ENCODE measurements around the gene AARS1.

DNA sequence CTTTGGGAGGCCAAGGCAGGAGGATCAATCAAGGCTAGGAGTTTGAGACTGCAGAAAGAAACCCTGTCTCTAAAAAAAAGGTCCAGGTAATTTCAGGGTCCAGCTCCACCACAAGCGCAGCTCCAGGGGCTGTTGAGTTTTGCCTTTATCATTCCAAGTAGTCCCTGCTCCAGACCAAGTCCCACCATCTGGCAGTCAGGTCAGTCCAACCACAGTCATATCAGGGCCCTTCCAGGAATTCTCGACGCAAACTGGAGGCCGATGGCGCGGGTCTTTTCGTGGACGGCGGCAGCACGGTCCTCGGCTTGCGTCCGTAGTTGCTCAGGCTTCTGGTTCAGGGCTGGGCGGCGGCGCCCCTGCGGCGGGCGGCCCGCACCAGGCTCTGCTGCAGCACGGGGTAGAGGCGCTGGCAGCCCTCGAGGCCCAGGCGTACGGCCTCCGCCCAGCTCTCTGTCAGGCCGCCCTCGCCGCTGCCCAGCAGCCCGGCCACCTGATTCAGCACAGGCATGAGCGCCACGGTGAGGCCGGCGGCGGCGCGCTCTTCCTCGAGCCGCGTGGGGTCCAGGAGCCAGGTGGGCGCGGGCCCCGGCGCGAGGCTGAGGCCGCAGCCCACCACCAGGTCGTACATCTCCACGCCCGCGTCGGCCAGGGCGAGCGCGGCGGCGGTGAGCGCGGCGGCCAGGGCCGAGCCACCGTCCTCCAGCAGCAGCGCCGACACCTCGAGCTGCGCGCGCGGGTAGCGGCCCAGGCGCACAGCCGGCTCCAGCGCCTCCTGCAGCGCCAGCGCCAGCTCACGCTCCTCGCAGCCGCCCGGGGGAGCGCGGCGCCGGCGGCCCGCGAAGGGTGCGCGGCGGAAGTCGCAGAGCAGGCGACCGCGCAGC is 38.3 kb downstream of the AARS1 start:
- TF ChIP-seq, protein P1, sequence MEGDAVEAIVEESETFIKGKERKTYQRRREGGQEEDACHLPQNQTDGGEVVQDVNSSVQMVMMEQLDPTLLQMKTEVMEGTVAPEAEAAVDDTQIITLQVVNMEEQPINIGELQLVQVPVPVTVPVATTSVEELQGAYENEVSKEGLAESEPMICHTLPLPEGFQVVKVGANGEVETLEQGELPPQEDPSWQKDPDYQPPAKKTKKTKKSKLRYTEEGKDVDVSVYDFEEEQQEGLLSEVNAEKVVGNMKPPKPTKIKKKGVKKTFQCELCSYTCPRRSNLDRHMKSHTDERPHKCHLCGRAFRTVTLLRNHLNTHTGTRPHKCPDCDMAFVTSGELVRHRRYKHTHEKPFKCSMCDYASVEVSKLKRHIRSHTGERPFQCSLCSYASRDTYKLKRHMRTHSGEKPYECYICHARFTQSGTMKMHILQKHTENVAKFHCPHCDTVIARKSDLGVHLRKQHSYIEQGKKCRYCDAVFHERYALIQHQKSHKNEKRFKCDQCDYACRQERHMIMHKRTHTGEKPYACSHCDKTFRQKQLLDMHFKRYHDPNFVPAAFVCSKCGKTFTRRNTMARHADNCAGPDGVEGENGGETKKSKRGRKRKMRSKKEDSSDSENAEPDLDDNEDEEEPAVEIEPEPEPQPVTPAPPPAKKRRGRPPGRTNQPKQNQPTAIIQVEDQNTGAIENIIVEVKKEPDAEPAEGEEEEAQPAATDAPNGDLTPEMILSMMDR (IDR thresholded peaks at IDR 0.05): no peak
- no peak for TF ChIP-seq EZH2 (IDR thresholded peaks at IDR 0.05)
